ENCODE results near the gene NKX2-3.

GRCh38 chr10:99506416-99506815 is 26.3 kb upstream of the NKX2-3 start:
- TF ChIP-seq, protein P1, sequence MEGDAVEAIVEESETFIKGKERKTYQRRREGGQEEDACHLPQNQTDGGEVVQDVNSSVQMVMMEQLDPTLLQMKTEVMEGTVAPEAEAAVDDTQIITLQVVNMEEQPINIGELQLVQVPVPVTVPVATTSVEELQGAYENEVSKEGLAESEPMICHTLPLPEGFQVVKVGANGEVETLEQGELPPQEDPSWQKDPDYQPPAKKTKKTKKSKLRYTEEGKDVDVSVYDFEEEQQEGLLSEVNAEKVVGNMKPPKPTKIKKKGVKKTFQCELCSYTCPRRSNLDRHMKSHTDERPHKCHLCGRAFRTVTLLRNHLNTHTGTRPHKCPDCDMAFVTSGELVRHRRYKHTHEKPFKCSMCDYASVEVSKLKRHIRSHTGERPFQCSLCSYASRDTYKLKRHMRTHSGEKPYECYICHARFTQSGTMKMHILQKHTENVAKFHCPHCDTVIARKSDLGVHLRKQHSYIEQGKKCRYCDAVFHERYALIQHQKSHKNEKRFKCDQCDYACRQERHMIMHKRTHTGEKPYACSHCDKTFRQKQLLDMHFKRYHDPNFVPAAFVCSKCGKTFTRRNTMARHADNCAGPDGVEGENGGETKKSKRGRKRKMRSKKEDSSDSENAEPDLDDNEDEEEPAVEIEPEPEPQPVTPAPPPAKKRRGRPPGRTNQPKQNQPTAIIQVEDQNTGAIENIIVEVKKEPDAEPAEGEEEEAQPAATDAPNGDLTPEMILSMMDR (IDR thresholded peaks at IDR 0.05): no peak
- no peak for TF ChIP-seq POLR2AphosphoS5 (IDR thresholded peaks at IDR 0.05)

All from prostate gland (tissue), 2 donors.